Ramos (cell line): Measurements from ENCODE around the gene TMEM156.
"Not testable (repeated sequence)": the region's sequence is repeated elsewhere in the genome, so short reads cannot be mapped to it uniquely, and the experiment has no call there.

Experiments
- in situ Hi-C: fragments of 300-500 bp; cut with MboI; formaldehyde crosslinking; loops from one replicate; pipeline ENCODE4 v1.14.3; 2022; ENCODE audit warnings: low sequenced_read_pairs; ENCODE audit not compliant: unreplicated experiment

Gene TMEM156

DNA sequence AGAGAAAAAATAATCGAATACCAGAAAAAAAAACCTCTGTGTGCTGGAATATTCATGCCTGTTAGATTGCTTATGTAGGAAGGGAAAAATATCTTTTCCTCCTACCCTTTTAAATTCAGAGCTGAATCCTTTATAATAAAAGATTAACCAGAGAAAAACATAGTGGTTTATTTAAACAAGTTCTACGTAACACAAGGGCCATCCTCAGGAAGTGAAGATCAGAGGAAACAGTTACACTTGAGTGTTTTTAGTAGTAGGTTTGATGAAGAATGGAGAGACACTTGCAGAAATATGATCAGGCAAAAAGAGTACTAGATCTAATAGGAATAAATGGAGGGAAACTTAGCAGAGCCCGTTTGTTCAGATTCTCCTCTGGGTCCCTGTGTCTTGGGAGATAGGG lies 66.3 kb downstream of the TMEM156 start:
- in situ Hi-C loops: no loop called here

- in situ Hi-C loops: no loop called here
These were observed 67.0 kb downstream of the TMEM156 start for GRCh38 chr4:38964942-38965775.

DNA sequence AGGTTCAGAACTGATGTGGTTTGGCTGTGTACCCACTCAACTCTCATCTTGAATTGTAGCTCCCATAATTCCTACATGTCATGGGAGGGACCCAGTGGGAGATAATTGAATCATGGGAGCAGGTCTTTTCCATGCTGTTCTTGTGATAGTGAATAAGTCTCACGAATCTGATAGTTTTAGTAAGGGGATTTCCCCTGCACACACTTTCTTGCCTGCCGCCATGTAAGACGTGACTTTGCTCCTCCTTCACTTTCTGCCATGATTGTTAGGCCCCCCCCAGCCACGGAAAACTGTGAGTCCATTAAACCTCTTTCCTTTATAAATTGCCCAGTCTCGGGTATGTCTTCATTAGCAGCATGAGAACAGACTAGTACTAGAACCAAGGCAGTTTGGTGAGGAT lies 73.0 kb downstream of the TMEM156 start:
- in situ Hi-C loops: not testable (repeated sequence)

DNA sequence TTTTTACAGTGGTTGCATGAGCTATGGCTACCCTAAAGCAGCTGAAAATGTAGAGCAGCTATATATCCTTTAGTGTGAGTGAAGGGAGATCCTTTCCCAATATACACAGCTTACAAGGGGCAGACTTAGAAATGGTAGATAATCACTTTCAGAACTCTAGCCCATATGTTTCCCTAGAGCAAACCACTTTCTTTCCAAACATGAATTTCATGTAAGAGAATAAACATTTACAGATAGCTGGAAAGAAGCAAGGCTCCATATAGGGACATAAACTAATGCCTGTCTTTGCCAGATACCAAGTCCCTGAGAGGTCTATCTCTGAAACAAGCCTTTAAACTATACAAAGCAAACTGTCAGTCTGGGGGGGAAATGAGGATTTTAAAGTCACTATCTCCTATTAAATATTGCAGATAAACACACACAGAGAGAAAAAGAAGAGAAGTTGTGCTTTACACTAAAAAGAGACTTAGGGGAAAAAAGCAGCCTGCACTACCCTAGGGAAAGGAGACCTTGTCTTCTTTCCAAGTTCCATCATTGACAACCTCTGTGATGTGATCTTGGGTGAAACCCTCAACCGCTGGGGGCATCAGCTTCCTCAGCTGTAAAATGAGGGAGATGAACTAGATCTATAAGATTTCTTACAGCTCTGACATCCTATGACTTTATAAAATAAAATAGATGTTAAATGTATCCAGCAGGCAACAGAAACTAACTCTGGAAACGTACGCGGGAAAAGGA lies 73.6 kb downstream of the TMEM156 start:
- in situ Hi-C loops: no loop called here

- in situ Hi-C loops: no loop called here
These were observed 74.3 kb downstream of the TMEM156 start for GRCh38 chr4:38957893-38958292.

- in situ Hi-C loops: no loop called here
These were observed 74.9 kb downstream of the TMEM156 start for GRCh38 chr4:38957261-38957815.

- in situ Hi-C loops: no loop called here
These were observed 76.3 kb downstream of the TMEM156 start for GRCh38 chr4:38955957-38956356.

- in situ Hi-C loops: no loop called here
These were observed 77.5 kb downstream of the TMEM156 start for GRCh38 chr4:38954727-38955126.

DNA sequence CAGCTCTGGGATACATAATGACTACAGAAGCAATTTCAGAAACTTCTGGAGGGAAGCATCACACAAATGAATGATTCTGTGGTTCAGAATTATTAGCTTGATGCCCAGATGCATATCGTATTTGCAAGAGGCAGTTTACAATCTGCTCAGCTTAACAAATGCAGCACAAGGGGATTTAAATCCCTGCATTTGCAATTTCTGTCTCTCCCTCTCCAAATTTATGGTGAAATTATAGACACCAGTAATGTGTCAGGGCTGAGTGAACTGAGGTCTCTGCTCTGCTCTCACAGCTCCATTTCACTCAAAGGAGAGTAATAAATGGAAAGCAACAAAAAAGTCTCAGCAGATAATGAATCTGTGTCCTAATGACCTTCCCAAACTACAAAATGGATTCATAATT lies 80.2 kb downstream of the TMEM156 start:
- in situ Hi-C loops: no loop called here

DNA sequence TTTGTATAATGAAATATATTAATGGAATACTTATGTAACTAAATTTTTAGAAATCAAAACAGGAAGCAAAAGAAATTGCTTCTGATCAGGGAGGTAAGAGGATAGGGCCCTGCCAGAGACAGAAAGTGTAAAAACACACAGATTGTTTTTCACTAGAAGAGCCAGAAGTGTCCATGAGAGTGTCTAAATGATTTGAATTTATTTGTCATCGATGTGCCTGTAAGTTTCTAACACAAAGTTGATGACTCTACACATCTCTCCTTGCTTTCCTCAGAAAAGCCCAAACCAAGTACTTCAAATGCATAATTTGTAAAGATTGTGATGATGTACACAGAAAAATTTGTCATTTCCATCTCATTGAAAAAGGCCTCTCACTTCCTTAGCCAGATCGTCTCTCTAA lies 80.6 kb downstream of the TMEM156 start:
- in situ Hi-C loops: no loop called here

- in situ Hi-C loops: no loop called here
These were observed 81.5 kb downstream of the TMEM156 start for GRCh38 chr4:38950734-38951133.

DNA sequence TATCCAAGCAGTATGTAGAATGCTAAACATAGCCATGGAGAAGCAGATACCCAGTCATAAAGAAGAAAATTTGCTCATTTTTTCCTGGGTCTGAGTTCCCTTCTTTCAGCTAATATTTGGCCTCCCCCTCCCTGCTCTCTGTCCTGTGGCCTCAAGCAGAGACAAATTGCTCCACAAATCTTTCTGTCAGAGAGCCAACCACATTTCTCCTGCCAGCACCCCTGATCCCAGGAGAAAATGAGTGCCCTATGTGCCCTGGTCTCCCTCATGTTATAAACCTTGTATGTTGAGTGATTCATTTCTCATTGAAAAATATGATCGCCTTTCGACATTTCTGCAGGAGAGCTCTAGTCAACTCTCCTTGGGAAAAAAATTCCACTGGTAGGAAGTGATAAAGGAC lies 82.0 kb downstream of the TMEM156 start:
- in situ Hi-C loops: no loop called here

- in situ Hi-C loops: no loop called here
These were observed 82.7 kb downstream of the TMEM156 start for GRCh38 chr4:38949411-38950051.

DNA sequence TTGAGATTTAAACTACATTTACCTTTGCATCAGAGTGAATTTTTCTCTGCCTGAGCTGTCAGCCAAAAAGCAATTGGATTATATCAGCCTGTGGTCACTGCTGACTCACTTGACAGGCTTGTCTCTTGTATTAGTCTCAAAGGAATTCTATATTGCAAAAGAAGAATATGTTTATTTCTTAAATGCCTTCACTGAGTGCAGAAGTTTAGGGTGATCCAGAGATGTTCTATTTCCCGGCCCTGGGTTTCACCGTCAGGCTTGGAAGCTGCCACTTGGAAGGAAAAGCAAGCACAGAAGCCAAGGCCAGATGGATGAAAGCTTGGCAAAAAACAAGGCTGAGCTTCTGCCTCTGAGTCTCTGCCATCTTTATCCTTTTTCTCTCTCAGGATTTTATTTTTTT lies 83.7 kb downstream of the TMEM156 start:
- in situ Hi-C loops: no loop called here

DNA sequence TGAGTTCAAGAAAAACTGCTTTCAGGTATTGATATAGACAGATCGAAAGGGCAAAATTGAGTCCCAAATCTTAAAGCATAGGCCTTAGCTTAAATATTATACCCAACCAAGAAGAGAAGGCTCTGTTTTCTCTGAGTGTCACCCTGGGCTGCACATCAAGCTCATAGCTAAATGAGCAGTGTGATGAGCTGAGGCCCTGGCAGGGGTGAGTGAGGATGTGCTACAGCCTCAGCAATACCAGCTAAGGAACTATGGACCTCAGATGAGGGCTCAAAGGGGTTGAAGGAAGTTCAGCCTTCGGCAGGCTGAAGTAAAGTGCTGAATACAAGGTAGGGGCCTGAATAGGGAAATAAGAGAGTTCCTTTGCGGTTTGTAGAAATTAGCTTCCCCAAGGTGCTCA lies 85.3 kb downstream of the TMEM156 start:
- in situ Hi-C loops: no loop called here

- in situ Hi-C loops: no loop called here
These were observed 87.8 kb downstream of the TMEM156 start for GRCh38 chr4:38944440-38944839.

DNA sequence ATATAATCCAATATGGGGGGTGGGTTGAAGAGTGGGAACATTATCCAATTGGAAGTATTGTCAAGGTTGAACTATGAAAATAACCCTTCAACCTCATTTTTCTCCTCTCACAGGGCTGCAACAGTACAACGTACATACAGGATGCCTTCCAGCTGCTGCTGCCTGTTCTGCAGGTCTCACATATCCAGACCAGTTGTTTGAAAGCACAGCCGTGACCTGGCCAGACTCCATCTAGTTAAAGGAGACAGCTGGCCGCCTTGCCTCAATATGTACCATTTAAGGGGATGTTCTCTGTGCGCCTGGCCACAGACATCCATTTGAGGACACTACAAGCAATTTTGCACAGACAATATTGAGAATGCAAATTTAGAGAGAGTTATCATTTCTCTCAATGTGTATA lies 88.9 kb downstream of the TMEM156 start:
- in situ Hi-C loops: no loop called here

- in situ Hi-C loops: not testable (repeated sequence)
These were observed 90.3 kb downstream of the TMEM156 start for GRCh38 chr4:38941906-38942305.

- in situ Hi-C loops: no loop called here
These were observed 91.7 kb downstream of the TMEM156 start for GRCh38 chr4:38940476-38940875.

DNA sequence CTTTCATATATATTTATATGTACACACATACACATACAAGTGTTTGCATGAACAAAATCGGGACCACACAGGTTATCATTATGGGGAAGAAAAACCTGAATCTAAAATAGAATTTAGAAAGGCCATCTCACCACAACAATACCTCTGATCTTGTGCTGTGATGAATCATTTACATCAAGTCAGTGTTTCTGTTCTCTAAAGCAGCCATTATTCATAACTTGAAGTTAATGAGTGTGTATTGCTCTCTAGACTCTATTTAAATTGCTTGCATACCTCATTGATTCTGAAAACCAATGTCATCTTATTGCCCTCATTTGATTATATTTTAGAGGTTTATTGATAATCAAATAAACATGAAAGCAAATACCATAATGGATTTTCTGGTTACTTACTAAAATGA lies 93.0 kb downstream of the TMEM156 start:
- in situ Hi-C loops: no loop called here
